Activated naive CD4-positive, alpha-beta T cell treated with anti-CD3 and anti-CD28 coated beads, Interleukin-2, amount 50 U/mL, for 72 hours (primary cell): ENCODE data around the gene TSPOAP1. TPM values are rescaled to one million over a fixed set of nuclear protein-coding genes. Genes with fewer than 3 reads are reported as not detected.

ENCODE experiments used
- ATAC-seq, 2 donors: fragments of 150-1000 bp; cut with Tn5 transposase; 2 replicates each; pipeline ENCODE4 v1.10.0; 2021; ENCODE audit warnings: mild to moderate bottlenecking in 2 of 2, moderate library complexity in 2 of 2
- DNase-seq, 2 donors: peaks; one replicate each; pipeline ENCODE4 v3.0.0; 2021 to 2022; ENCODE audit warnings: low spot score in 2 of 2
- H3K27ac Mint-ChIP-seq, 2 donors: one replicate each; pipeline ENCODE4 v1.8.0; 2022; ENCODE audit warnings: mild to moderate bottlenecking in 2 of 2, mixed read lengths in 2 of 2
- H3K36me3 Mint-ChIP-seq, 2 donors: one replicate each; pipeline ENCODE4 v1.8.0; 2022; ENCODE audit warnings: mixed read lengths in 2 of 2
- H3K9me3 Mint-ChIP-seq, 2 donors: one replicate each; pipeline ENCODE4 v1.8.0; 2022; ENCODE audit warnings: mixed read lengths in 2 of 2
- total RNA-seq, 2 donors: library from RNA; stranded (reverse); gene quantifications; one replicate each; pipeline ENCODE4 v1.2.3, GENCODE V29; 2022

TSPOAP1 gene
- total RNA-seq, 2 donors from 2014 or later: 19.2 to 123 TPM

GRCh38 chr17:58336456-58337209, 8.0 kb upstream of the TSPOAP1 start:
- Mint-ChIP-seq H3K27ac (peak overlapping the region; percentile 100), H3K36me3 (peaks cover 75 to 76% of the 10 kb centered on the region in 2 donors), H3K9me3 (no peaks in the 10 kb centered on the region)
- no peak for DNase-seq
- no peak for ATAC-seq

DNA sequence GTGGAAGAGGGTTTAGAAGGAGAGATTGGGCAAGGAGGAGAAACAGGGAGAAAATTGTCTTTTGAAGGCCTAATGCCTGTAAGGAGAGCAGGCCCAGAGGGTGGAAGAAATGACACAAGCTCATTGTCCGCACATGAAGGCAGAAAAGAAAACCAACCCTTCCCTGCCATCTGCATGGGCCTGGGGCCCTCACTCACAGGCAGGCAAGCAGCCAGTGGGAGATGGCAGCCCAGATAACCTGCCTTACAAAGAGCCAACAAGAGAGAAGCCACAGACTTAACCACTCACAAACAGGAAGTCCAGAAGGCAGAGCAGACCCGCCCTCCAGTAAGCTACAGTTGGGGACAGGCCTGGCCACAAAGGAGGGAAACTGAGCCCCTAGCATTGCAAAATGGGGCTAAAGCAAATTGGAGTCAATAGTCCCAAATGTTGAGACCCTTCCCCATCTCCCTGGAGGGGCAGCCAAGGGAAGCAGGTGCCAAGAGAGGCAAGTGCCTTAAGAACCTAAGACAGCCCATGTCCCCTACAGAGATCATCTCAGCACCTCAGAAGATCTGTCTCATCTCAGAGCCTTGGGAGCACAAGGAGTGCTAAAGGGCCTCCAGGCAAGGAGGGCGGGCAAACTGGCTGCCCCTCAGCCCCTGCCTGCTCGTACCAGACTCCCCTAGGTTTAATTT, 7.3 kb upstream of the TSPOAP1 start:
- DNase-seq (peak in 1 of 2 donors; percentile 87), ATAC-seq (peak; percentile 16 to 30)
- H3K27ac Mint-ChIP-seq: peak overlapping the region; percentile 100
- H3K9me3 Mint-ChIP-seq: no peaks in the 10 kb centered on the region
- peaks cover 77 to 81% of the 10 kb centered on the region in 2 donors for H3K36me3 Mint-ChIP-seq

DNA sequence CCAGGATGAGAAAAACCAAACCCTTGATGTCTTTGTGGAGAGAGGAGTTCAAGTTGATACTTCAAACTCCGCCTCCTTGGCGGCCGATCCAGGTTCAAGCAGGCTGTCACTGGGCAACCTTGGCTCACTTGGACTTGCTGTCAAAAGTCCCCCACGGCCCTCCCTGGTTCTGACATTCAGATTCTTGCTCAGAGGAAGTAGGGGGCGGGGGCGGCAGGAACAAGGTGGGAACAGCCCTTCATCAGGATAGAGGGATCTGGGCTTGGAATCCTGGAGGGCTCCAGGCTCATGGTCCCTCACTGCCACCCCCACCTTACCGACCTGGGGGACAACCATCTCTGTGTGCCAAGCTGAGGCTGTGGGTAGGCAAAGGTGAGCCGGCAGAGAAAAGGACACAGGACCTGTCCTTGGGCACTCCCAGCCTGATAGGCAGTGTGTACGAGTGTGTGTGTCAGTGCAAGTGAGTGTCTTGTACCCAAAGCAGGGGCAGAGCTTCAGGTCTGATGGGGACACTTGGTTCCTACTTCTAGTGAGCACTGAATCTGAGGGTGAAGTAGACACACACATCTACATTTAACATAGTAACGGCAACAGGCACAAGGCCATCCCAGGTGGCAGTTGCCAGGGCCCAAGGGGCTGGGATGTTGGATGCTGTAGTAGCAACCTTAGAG, 6.6 kb upstream of the TSPOAP1 start:
- ATAC-seq (no peak), DNase-seq (no peak)
- Mint-ChIP-seq H3K27ac (peak overlapping the region; percentile 100), H3K36me3 (peaks cover 77 to 81% of the 10 kb centered on the region in 2 donors), H3K9me3 (no peaks in the 10 kb centered on the region)

DNA sequence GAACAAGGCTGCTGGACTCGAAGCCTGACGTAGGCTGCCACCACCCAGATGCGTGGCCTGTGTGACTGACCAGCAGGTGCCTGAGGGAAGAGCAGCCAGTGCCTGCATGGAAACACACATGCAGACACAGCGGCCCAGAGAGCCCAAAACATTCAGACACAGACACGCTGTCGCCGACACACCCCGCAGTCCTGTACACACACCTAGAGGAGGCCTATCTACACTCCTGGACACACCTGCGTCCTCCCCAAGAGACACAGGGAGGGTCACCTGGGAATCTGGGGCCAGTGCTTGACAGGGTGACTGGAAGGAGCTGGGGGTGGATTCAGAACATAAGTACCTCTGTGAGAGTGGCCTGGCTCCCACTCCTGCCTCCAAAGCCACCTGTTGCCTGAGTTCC, 6.1 kb upstream of the TSPOAP1 start:
- no peak for ATAC-seq
- no peak for DNase-seq
- peaks cover 72 to 79% of the 10 kb centered on the region in 2 donors for H3K36me3 Mint-ChIP-seq
- peak overlapping the region; percentile 100 for H3K27ac Mint-ChIP-seq
- H3K9me3 Mint-ChIP-seq: no peaks in the 10 kb centered on the region

DNA sequence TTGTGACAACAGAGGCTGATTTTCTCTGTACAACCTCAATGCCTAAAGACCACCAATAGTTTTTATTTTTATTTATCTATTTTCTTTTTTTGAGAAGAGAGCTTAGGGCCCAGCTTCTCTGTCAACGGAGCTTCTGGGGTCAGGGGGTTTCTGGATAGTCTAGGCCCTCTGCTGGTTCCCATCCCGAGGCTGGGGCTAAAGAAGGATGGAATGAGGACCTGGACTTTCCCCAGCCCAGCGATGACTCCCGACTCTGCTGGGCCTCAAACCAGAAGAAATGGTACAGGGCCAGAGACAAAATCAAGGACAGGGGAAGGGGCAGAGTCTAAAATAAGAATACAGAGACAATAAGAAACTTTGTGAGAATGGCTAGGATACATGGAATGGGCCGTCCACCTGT, 5.7 kb upstream of the TSPOAP1 start:
- Mint-ChIP-seq H3K9me3 (no peaks in the 10 kb centered on the region), H3K36me3 (peaks cover 68 to 79% of the 10 kb centered on the region in 2 donors), H3K27ac (peak overlapping the region; percentile 100)
- ATAC-seq: no peak
- DNase-seq: no peak

DNA sequence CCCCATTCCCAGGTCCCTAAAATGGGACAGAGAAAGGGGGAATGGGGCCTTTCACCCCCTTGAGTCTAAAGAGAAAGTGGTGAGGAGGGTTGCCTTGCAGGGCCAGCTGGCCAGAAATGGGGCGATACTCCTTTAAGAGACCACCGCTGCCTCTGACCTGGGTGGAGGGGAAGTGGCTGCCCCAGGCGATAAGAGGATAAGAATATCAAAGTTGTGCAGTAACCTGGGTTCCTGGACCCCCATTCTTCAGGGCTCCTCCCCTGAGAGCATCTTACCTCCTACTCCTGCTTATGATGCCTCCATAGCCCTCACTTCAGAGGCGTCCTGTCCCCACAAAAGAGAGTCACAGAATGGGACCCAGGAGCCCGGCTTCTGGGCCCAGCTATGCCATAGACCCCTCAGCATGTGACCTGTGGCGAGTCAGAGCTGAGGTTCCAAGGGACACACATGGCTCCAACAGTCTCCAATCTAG, 5.2 kb upstream of the TSPOAP1 start:
- ATAC-seq (no peak), DNase-seq (no peak)
- peak overlapping the region; percentile 100 for H3K27ac Mint-ChIP-seq
- H3K36me3 Mint-ChIP-seq: peaks cover 64 to 78% of the 10 kb centered on the region in 2 donors
- no peaks in the 10 kb centered on the region for H3K9me3 Mint-ChIP-seq

- DNase-seq (peak in 1 of 2 donors; percentile 77), ATAC-seq (no peak)
- Mint-ChIP-seq H3K9me3 (no peaks in the 10 kb centered on the region), H3K27ac (peak overlapping the region; percentile 100), H3K36me3 (peaks cover 59 to 82% of the 10 kb centered on the region in 2 donors)
Measured at GRCh38 chr17:58332778-58333735, 4.5 kb upstream of the TSPOAP1 start.

GRCh38 chr17:58331815-58332777, 3.5 kb upstream of the TSPOAP1 start:
- ATAC-seq (peak; percentile 16 to 25), DNase-seq (peak; percentile 93)
- Mint-ChIP-seq H3K36me3 (peaks cover 50 to 77% of the 10 kb centered on the region in 2 donors), H3K9me3 (no peaks in the 10 kb centered on the region), H3K27ac (peak overlapping the region; percentile 100)

GRCh38 chr17:58330997-58331814, 2.6 kb upstream of the TSPOAP1 start:
- H3K36me3 Mint-ChIP-seq: peaks cover 44 to 68% of the 10 kb centered on the region in 2 donors
- ATAC-seq (no peak), DNase-seq (peak in 1 of 2 donors; percentile 74)
- no peaks in the 10 kb centered on the region for H3K9me3 Mint-ChIP-seq
- H3K27ac Mint-ChIP-seq: peak overlapping the region; percentile 100

- Mint-ChIP-seq H3K9me3 (no peaks in the 10 kb centered on the region), H3K27ac (peak overlapping the region; percentile 100), H3K36me3 (peaks cover 44 to 61% of the 10 kb centered on the region in 2 donors)
- DNase-seq: no peak
- ATAC-seq: peak in 1 of 2 donors; percentile 1
Measured at GRCh38 chr17:58330538-58330996, 2.0 kb upstream of the TSPOAP1 start.

DNA sequence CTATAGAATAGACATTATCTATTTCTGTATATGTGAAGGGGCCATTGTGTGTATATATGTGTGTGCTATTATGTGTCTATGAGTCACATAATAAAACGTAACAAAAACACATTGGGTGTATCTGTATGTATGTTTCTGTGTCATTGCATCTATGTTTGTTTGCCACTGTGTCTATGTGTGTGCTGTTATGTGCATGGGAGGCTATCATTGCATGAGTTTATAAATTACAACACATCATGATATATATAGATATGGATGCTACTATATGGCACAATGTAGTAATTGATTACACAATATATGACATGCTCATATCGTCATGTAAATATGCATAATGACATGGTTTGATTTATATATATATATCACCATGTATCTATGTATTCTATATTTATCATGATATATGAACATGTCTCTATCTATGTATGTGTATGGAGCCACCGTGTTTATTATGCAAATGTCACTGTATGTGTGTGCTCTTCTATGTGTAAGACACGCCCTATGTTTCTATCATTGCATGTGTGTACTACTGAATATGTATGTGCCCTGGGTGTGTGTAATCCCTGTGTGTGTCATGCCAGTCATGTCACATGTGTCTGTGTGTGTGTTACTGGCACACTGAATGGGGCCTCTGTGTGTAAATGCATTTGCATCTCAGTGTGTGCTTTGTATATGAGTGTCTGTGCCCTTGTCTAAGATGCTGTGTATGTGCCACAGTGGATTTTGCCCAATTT, 1.4 kb upstream of the TSPOAP1 start:
- peaks cover 44 to 57% of the 10 kb centered on the region in 2 donors for H3K36me3 Mint-ChIP-seq
- H3K9me3 Mint-ChIP-seq: no peaks in the 10 kb centered on the region
- peak; percentile 30 to 37 for ATAC-seq
- H3K27ac Mint-ChIP-seq: peak overlapping the region; percentile 100
- no peak for DNase-seq

GRCh38 chr17:58329035-58329809, 627 bp upstream of the TSPOAP1 start:
- peak; percentile 34 to 49 for ATAC-seq
- H3K36me3 Mint-ChIP-seq: peaks cover 38 to 50% of the 10 kb centered on the region in 2 donors
- peak; percentile 83 to 89 for DNase-seq
- no peaks in the 10 kb centered on the region for H3K9me3 Mint-ChIP-seq
- H3K27ac Mint-ChIP-seq: peak overlapping the region; percentile 100
